MCF 10A (cell line): ENCODE data around the gene PELI1. TPM values are rescaled to one million over a fixed set of nuclear protein-coding genes. Genes with fewer than 3 reads are reported as not detected.

Source experiments
- BruUV-seq: library from RNA; stranded (reverse); fragments of 400-500 nt; replicated peaks from 2 replicates; lab custom pipeline; 2021; lab: Mats Ljungman, UMichigan
- CTCF ChIA-PET: fragments of 300-600 bp; sonication (Branson Sonifier 250); formaldehyde crosslinking; extraction: SDS; loops from one replicate; lab custom pipeline; 2021; ENCODE audit warnings: antibody characterized with exemption, inconsistent platforms; lab: Yijun Ruan, JAX
- POLR2A ChIA-PET: fragments of 300-600, 350-650 bp; sonication (Branson Sonifier 250); formaldehyde crosslinking; extraction: SDS; loops from one replicate; lab custom pipeline; 2020; ENCODE audit warnings: antibody characterized with exemption, inconsistent platforms; lab: Yijun Ruan, JAX
- DNase-seq: peaks from one replicate; pipeline ENCODE4 v3.0.0-alpha.2; 2018; ENCODE audit not compliant: unreplicated experiment
- H3K27ac Mint-ChIP-seq: one replicate; pipeline ENCODE4 v1.8.0; 2022; ENCODE audit warnings: mild to moderate bottlenecking, low read depth, mixed read lengths; ENCODE audit not compliant: unreplicated experiment
- H3K27me3 Mint-ChIP-seq: one replicate; pipeline ENCODE4 v1.8.0; 2022; ENCODE audit warnings: mixed read lengths; ENCODE audit not compliant: insufficient read depth, unreplicated experiment
- H3K36me3 Mint-ChIP-seq: one replicate; pipeline ENCODE4 v1.8.0; 2022; ENCODE audit warnings: mild to moderate bottlenecking, moderate library complexity, mixed read lengths; ENCODE audit not compliant: insufficient read depth, unreplicated experiment
- H3K4me1 Mint-ChIP-seq: one replicate; pipeline ENCODE4 v1.8.0; 2022; ENCODE audit warnings: mixed read lengths; ENCODE audit not compliant: insufficient read depth, unreplicated experiment
- H3K4me3 Mint-ChIP-seq: one replicate; pipeline ENCODE4 v1.8.0; 2022; ENCODE audit warnings: mild to moderate bottlenecking, moderate library complexity, mixed read lengths; ENCODE audit not compliant: unreplicated experiment
- H3K9me3 Mint-ChIP-seq: one replicate; pipeline ENCODE4 v1.8.0; 2022; ENCODE audit warnings: mixed read lengths; ENCODE audit not compliant: unreplicated experiment
- CTCF ChIP-seq: fragments of 200-600 bp; IDR thresholded peaks from one replicate; pipeline ENCODE4 v1.8.0; 2022; ENCODE audit warnings: antibody characterized with exemption, mild to moderate bottlenecking; ENCODE audit not compliant: unreplicated experiment
- intact Hi-C: fragments of 100-400 bp; cut with micrococcal nuclease; formaldehyde crosslinking; loops from 2 replicates; pipeline ENCODE4 v1.14.1; 2022
- total RNA-seq: library from RNA; stranded (reverse); gene quantifications from 2 replicates; pipeline ENCODE4 v1.2.3, GENCODE V29; 2022

Gene PELI1
- total RNA-seq, 1 experiment from 2014 or later, result 16.3 TPM

- Mint-ChIP-seq H3K9me3 (no peaks in the 10 kb centered on the region), H3K36me3 (no peaks in the 10 kb centered on the region), H3K27me3 (no peaks in the 10 kb centered on the region), H3K4me1 (peaks cover 6% of the 10 kb centered on the region), H3K4me3 (no peak overlapping the region), H3K27ac (no peak overlapping the region)
- intact Hi-C loops, result no loop called here
- ChIA-PET POLR2A (interaction anchor here (0.6 to 2.0 kb wide), 6 partner anchors 9 to 167 kb away, joined by 3 to 8 read pairs (median 4); no protein-coding TSS in a partner anchor), CTCF (interaction anchor here (0.7 to 2.7 kb wide), 4 partner anchors 97 to 343 kb away, joined by 3 to 15 read pairs (median 6); no protein-coding TSS in a partner anchor)
- no peak for TF ChIP-seq CTCF
- BruUV-seq, result no TSS peak
- DNase-seq, result peak; percentile 42
Observed at GRCh38 chr2:64145714-64146113, 1.5 kb upstream of the PELI1 start.

GRCh38 chr2:64145119-64145518 lies 899 bp upstream of the PELI1 start:
- H3K27ac Mint-ChIP-seq, result peak overlapping the region; percentile 82
- intact Hi-C loops, result no loop called here
- no peaks in the 10 kb centered on the region for H3K9me3 Mint-ChIP-seq
- DNase-seq, result no peak
- CTCF ChIA-PET, result interaction anchor here (2.7 kb wide), 1 partner anchor 167 kb away, joined by 15 read pairs; no protein-coding TSS in a partner anchor
- no peaks in the 10 kb centered on the region for H3K36me3 Mint-ChIP-seq
- H3K4me3 Mint-ChIP-seq, result no peak overlapping the region
- H3K27me3 Mint-ChIP-seq, result no peaks in the 10 kb centered on the region
- TF ChIP-seq CTCF, result no peak
- no TSS peak for BruUV-seq
- POLR2A ChIA-PET, result interaction anchor here (0.6 to 2.0 kb wide), 4 partner anchors 13 to 39 kb away, joined by 3 to 8 read pairs (median 4); no protein-coding TSS in a partner anchor
- peaks cover 6% of the 10 kb centered on the region for H3K4me1 Mint-ChIP-seq

GRCh38 chr2:64143169-64144056 lies 807 bp downstream of the PELI1 start:
- intact Hi-C loops, result loop anchor here (1.0 to 5.0 kb wide), 6 partner anchors 69 to 381 kb away; partner anchors contain the start of gene AFTPH
- Mint-ChIP-seq H3K9me3 (no peaks in the 10 kb centered on the region), H3K4me3 (peak overlapping the region; percentile 88), H3K27ac (peak overlapping the region; percentile 95), H3K36me3 (no peaks in the 10 kb centered on the region), H3K27me3 (no peaks in the 10 kb centered on the region), H3K4me1 (peaks cover 11% of the 10 kb centered on the region)
- TSS peak; percentile 63 for BruUV-seq
- no peak for TF ChIP-seq CTCF
- ChIA-PET POLR2A (interaction anchor here (0.7 to 3.2 kb wide), 24 partner anchors 10 to 607 kb away, joined by 3 to 43 read pairs (median 4); partner anchors contain the start of gene SERTAD2), CTCF (interaction anchor here (0.5 to 1.4 kb wide), 6 partner anchors 37 to 168 kb away, joined by 3 to 7 read pairs (median 4); no protein-coding TSS in a partner anchor)
- DNase-seq, result peak; percentile 57
